Nephron (organoid): Measurements from ENCODE around the gene XIRP2.

Experiments used
- H3K27ac Mint-ChIP-seq, 3 experiments: 2 replicates each; pipeline ENCODE4 v1.8.0; 2020; ENCODE audit warnings: mixed read lengths in 3 of 3, mild to moderate bottlenecking in 2 of 3, moderate library complexity in 1 of 3
- H3K27me3 Mint-ChIP-seq: 2 replicates; pipeline ENCODE4 v1.8.0; 2021; ENCODE audit warnings: low read depth, mild to moderate bottlenecking, moderate library complexity, mixed read lengths
- H3K36me3 Mint-ChIP-seq: 2 replicates; pipeline ENCODE4 v1.8.0; 2020; ENCODE audit warnings: low read depth, mixed read lengths
- H3K4me1 Mint-ChIP-seq: 2 replicates; pipeline ENCODE4 v1.8.0; 2020; ENCODE audit warnings: mixed read lengths
- H3K4me3 Mint-ChIP-seq, 3 experiments: 2 replicates each; pipeline ENCODE4 v1.8.0; 2020; ENCODE audit warnings: mild to moderate bottlenecking in 3 of 3, mixed read lengths in 3 of 3, moderate library complexity in 2 of 3
- H3K9me3 Mint-ChIP-seq: 2 replicates; pipeline ENCODE4 v1.8.0; 2020; ENCODE audit warnings: mixed read lengths
- TF ChIP-seq, protein P1 (sequence below), 3 experiments: fragments of 200-600 bp; sonication (generic); IDR thresholded peaks; one replicate each; pipeline ENCODE4 v1.5.0; 2021; ENCODE audit warnings: antibody characterized with exemption in 3 of 3; ENCODE audit not compliant: unreplicated experiment in 3 of 3

Gene XIRP2

DNA sequence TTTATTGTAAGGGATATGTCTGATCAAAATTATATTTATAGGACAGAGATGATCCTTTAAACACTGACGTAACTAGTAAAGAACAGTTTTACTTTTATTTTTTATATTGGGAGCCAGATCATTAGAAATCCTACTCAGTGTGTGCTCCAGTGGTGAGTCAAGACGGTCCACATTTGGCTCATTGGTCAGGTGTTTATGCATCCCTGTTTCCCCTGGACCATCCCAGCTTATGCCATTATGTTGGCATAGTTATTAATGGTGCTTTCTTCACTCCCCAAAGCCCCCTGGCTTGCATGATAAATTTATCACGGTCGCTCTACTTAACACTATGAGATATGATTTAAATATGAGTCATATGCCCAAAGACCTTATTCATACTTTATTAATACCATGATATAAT is 293.4 kb downstream of the XIRP2 start:
- Mint-ChIP-seq H3K4me3 (no peak overlapping the region), H3K9me3 (no peaks in the 10 kb centered on the region), H3K27me3 (no peaks in the 10 kb centered on the region), H3K27ac (no peak overlapping the region), H3K4me1 (peaks cover 6% of the 10 kb centered on the region), H3K36me3 (no peaks in the 10 kb centered on the region)
- TF ChIP-seq, protein P1, sequence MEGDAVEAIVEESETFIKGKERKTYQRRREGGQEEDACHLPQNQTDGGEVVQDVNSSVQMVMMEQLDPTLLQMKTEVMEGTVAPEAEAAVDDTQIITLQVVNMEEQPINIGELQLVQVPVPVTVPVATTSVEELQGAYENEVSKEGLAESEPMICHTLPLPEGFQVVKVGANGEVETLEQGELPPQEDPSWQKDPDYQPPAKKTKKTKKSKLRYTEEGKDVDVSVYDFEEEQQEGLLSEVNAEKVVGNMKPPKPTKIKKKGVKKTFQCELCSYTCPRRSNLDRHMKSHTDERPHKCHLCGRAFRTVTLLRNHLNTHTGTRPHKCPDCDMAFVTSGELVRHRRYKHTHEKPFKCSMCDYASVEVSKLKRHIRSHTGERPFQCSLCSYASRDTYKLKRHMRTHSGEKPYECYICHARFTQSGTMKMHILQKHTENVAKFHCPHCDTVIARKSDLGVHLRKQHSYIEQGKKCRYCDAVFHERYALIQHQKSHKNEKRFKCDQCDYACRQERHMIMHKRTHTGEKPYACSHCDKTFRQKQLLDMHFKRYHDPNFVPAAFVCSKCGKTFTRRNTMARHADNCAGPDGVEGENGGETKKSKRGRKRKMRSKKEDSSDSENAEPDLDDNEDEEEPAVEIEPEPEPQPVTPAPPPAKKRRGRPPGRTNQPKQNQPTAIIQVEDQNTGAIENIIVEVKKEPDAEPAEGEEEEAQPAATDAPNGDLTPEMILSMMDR (IDR thresholded peaks at IDR 0.05; ENCODE audit: unreplicated experiment in 3 of 3): no peak

DNA sequence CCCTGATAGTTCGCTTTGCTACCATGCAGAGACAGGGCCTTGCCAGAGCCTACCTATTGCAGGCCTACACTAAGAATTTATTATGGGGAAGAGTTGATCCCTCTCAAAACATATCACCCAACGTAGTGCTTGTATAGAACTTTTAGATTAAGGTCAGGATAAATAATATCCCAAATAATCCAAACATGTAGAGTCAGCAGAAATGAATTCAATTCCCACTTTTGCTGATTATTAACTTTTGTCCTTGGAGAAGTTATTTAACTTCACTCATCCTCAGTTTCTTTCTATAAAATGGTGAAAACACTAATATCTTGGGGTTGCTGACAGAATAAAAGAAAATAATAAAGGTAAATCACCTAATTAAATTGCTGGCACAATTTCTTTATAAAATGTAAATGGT is 294.1 kb downstream of the XIRP2 start:
- no peaks in the 10 kb centered on the region for H3K36me3 Mint-ChIP-seq
- H3K4me1 Mint-ChIP-seq: peaks cover 13% of the 10 kb centered on the region
- TF ChIP-seq, protein P1 (IDR thresholded peaks at IDR 0.05; ENCODE audit: unreplicated experiment in 3 of 3): no peak
- no peaks in the 10 kb centered on the region for H3K27me3 Mint-ChIP-seq
- H3K4me3 Mint-ChIP-seq: no peak overlapping the region
- H3K9me3 Mint-ChIP-seq: no peaks in the 10 kb centered on the region
- H3K27ac Mint-ChIP-seq: no peak overlapping the region

DNA sequence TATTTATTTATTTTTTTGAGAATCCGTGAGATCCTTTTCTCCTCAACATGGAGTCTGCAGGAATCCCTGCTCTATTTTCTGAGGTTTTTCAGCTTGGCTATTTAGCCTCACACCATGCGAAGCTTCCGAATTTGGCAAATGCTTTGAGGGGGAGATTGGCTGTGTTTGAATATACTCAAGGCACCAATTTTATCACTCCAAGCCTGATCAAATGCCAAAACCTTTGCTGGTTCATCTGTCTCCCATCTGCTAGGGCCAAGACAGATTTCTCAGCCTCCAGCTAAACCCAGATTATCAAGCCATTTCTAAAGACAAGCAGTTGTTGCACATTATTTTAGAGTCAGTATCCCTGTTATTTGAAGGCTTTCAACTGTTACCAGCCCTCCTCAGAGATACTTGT is 295.7 kb downstream of the XIRP2 start:
- H3K4me1 Mint-ChIP-seq: peaks cover 23% of the 10 kb centered on the region
- H3K36me3 Mint-ChIP-seq: no peaks in the 10 kb centered on the region
- no peak overlapping the region for H3K4me3 Mint-ChIP-seq
- H3K27me3 Mint-ChIP-seq: no peaks in the 10 kb centered on the region
- H3K9me3 Mint-ChIP-seq: no peaks in the 10 kb centered on the region
- peak overlapping the region in 1 of 3 experiments; percentile 50 for H3K27ac Mint-ChIP-seq
- TF ChIP-seq, protein P1 (IDR thresholded peaks at IDR 0.05; ENCODE audit: unreplicated experiment in 3 of 3): no peak

- peaks cover 36% of the 10 kb centered on the region for H3K4me1 Mint-ChIP-seq
- H3K9me3 Mint-ChIP-seq: no peaks in the 10 kb centered on the region
- H3K36me3 Mint-ChIP-seq: no peaks in the 10 kb centered on the region
- TF ChIP-seq, protein P1 (IDR thresholded peaks at IDR 0.05; ENCODE audit: unreplicated experiment in 3 of 3): no peak
- H3K27me3 Mint-ChIP-seq: no peaks in the 10 kb centered on the region
- H3K27ac Mint-ChIP-seq: peak overlapping the region in 1 of 3 experiments; percentile 45
- H3K4me3 Mint-ChIP-seq: peak overlapping the region in 1 of 3 experiments; percentile 81
These were observed 298.2 kb downstream of the XIRP2 start for GRCh38 chr2:167186465-167186864.

- Mint-ChIP-seq H3K4me3 (peak overlapping the region in 2 of 3 experiments; percentile 69 to 81), H3K9me3 (no peaks in the 10 kb centered on the region), H3K4me1 (peaks cover 42% of the 10 kb centered on the region), H3K27ac (peak overlapping the region; percentile 34 to 65 (median 45)), H3K27me3 (no peaks in the 10 kb centered on the region), H3K36me3 (no peaks in the 10 kb centered on the region)
- TF ChIP-seq, protein P1 (IDR thresholded peaks at IDR 0.05; ENCODE audit: unreplicated experiment in 3 of 3): no peak
These were observed 298.9 kb downstream of the XIRP2 start for GRCh38 chr2:167187049-167187727.
